Fibroblast of lung (primary cell): Measurements from ENCODE around the gene RAI1.
A peak's percentile ranks its signal among the peaks of the same experiment; 100 is the strongest.

Source experiments
- EZH2 ChIP-seq: IDR thresholded peaks from 2 replicates; pipeline ENCODE4 v1.5.1; 2012; ENCODE audit warnings: low read length, control low read depth, mild to moderate bottlenecking; ENCODE audit errors: missing control alignments
- TF ChIP-seq, protein P1 (sequence below), 2 donors: IDR thresholded peaks in 1 of 2; conservative IDR thresholded peaks in 1 of 2; 1 replicate in 1 of 2; 2 replicates in 1 of 2; pipeline ENCODE4 v1.5.1; 2011 to 2012; ENCODE audit warnings: low read length in 2 of 2, control low read depth in 1 of 2, inconsistent platforms in 1 of 2, low read depth in 1 of 2, mild to moderate bottlenecking in 1 of 2

GRCh38 chr17:17780922-17781590 lies 99.8 kb downstream of the RAI1 start:
- TF ChIP-seq, protein P1, sequence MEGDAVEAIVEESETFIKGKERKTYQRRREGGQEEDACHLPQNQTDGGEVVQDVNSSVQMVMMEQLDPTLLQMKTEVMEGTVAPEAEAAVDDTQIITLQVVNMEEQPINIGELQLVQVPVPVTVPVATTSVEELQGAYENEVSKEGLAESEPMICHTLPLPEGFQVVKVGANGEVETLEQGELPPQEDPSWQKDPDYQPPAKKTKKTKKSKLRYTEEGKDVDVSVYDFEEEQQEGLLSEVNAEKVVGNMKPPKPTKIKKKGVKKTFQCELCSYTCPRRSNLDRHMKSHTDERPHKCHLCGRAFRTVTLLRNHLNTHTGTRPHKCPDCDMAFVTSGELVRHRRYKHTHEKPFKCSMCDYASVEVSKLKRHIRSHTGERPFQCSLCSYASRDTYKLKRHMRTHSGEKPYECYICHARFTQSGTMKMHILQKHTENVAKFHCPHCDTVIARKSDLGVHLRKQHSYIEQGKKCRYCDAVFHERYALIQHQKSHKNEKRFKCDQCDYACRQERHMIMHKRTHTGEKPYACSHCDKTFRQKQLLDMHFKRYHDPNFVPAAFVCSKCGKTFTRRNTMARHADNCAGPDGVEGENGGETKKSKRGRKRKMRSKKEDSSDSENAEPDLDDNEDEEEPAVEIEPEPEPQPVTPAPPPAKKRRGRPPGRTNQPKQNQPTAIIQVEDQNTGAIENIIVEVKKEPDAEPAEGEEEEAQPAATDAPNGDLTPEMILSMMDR (conservative IDR thresholded peaks at IDR 0.05 in 1 of 2, IDR thresholded peaks at IDR 0.05 in 1 of 2; ENCODE audit: low read depth in 1 of 2, low read length in 2 of 2) = peak in 1 of 2 donors; percentile 39
- no peak for TF ChIP-seq EZH2
